HG02571 (cell line): ENCODE results near the gene ARL4A.

ENCODE experiments used
- ATAC-seq: cut with Tn5 transposase; IDR thresholded peaks from one replicate; pipeline ENCODE4 v1.9.1; 2021; ENCODE audit warnings: mild to moderate bottlenecking, moderate library complexity; ENCODE audit not compliant: unreplicated experiment

Gene ARL4A

GRCh38 chr7:12722636-12723605 lies 35.5 kb downstream of the ARL4A start:
- ATAC-seq = no peak

DNA sequence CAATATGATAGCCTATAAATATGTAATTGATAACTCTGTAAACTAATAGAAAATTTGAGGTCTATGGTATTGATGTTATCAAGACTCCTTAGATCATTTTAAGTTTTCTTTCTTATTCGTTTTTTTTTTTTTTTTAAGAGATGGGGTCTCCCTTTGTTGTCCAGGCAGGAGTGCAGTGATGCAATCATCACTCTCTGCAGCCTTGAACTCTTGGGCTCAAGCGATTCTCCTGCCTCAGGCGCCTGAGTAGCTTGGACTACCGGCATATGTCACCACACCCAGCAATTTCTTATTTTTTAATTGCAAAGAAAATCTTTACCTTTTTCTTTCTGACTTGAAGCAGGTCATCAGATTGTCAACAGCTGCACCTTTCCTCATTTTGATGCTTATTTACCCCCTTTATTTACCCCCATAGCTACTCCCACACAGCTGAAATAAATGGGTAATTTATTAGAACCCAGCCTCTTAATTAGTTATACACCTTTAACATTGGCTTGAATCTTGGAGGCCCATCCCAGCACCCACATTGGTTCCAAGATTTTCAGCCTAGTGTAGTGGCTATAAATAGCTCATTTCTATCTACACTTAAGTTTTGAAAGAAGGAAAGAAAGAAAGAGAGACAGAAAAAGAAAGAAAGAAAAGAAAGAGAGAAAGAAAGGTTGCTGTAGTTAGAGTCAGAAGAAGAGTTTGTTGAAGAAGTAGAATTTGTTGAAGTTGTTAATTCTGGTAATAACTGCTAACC lies 38.3 kb downstream of the ARL4A start:
- no peak for ATAC-seq

DNA sequence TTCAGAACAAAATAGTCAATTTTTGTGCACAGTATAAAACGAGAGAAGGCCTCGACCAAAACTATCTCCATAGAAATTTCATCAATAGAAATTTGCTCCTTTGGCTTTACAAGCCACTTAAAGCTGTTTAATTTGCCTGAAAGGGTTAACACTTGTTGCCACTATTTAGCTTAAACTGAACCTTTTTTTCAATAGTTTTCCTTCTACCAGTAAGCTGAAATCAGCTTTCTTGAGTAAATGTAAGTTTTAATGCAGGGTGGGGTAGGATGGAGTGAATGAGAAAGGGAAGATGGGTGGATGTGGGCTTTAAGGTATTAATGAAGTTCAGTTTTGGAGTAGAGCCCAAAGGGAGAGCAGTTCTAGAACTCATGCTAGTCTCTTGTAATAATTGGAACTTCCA lies 39.5 kb downstream of the ARL4A start:
- no peak for ATAC-seq

- no peak for ATAC-seq
Measured at GRCh38 chr7:12727455-12728191, 40.2 kb downstream of the ARL4A start.

DNA sequence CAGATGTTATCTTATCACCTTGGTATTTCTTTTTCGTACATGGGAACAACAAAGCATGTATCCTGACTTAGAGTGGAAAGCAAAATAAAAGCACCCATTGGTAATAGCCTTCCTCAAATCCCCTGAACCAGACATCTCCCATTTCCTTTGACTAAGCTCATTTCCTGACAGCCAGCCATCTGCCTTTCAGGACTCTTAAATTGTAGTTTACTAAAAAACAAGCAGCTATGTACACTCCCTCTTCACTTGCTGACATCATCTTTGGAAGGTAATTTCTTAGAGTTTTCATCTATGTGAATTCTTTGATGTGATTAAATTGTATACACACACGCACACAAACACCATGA lies 40.7 kb downstream of the ARL4A start:
- no peak for ATAC-seq

DNA sequence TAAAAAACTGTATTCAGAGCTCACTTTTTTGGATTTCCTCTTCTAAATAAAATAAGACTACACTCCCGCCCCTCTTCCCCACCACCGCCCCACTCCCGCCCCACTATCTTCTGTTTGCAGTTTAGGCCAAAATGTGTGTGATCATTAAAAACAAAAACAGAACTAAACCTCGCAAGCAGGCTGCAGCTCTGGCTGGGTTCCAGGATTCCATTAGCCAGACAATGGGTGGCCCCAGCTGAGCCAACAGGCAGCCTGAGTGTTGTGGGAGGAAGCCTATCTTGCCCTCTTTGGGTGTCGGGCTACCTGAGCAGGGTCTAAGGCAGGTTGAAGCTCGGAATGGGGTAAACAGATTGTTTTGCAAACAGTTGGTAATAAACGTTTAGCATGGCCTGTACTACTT lies 41.7 kb downstream of the ARL4A start:
- ATAC-seq = no peak

DNA sequence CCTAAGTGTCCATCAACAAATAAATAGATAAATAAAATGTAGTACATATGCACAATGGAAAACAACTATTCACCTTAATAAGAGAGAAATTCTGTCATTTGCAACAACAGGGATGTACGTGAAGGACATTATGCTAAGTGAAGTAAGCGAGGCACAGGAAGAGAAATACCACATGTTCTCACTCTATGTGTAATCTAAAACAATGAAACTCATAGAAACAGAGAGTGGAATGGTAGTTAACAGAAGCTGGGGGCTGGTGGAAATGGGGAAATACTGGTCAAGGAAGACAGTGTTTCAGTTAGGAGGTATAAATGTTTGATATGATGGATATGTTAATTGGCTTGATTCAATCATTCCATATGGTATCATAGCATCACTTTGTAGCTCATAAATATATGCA lies 43.1 kb downstream of the ARL4A start:
- ATAC-seq = no peak

DNA sequence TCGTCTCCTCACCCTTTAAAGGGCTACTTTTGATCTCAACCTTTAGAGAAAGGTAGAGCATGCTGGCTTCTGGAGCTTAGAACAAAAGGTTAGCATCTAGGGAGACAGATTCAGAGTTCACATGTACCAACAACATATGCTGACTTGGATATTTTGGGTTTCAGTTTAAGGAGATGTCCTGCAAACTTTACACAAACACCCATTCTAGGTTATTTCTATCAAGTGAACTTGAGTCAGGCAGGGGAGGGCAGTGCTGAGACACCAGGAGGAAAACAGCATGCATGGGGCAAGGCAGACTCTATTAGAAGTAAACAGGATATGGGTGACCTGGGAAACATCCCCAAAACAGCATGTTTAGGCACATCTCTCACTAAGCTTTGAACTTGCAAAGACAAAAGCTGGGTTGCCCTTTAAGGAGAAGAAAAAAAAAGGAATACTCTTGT lies 43.8 kb downstream of the ARL4A start:
- ATAC-seq = no peak

DNA sequence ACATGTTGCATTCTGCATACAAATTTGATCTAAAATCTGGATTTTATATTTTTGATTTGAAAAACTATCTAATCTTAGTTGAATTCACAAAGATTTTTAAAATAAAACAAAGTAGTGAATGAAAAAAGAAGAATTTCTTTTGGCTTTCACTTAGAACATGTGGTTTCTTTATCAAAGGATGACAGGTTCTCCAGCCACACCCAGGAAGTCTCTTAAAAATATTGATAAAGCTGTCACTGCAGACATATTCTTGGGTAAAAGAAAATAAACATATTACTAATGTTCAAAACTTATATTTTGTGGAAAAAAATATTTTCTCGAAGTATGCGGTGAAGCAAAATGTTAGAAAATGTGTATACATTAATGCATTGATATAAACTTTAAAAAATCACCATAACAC lies 44.3 kb downstream of the ARL4A start:
- ATAC-seq = no peak

- ATAC-seq = no peak
Measured at GRCh38 chr7:12732428-12732827, 45.0 kb downstream of the ARL4A start.

GRCh38 chr7:12735923-12736322 lies 48.5 kb downstream of the ARL4A start:
- no peak for ATAC-seq

GRCh38 chr7:12737373-12737772 lies 49.9 kb downstream of the ARL4A start:
- no peak for ATAC-seq

DNA sequence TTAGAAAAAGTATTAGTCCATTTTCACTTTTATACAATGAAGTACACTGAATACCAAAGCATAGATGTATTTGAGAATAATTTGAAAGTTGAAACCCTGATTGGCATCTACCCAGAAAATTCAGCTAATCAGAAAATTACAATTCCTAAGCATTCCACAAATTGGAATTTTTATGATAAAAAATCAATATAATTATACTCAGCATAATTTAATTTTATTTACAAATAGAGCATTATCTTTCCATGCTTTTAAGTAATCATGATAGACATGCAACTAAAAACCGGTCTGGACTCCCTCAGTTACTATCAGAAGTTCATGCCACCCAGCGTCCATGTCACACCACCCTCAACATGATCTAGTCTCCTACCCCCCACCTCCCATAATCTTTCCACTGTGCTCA lies 50.4 kb downstream of the ARL4A start:
- no peak for ATAC-seq

GRCh38 chr7:12738665-12739064 lies 51.2 kb downstream of the ARL4A start:
- no peak for ATAC-seq
